A172 (cell line): ENCODE results near the gene RAP1B. TPM values are rescaled to one million over a fixed set of nuclear protein-coding genes. Genes with fewer than 3 reads are reported as not detected.

Source experiments
- DNase-seq: peaks from one replicate; pipeline ENCODE4 v3.0.0-alpha.2; 2015; ENCODE audit warnings: low spot score
- total RNA-seq: library from RNA; depleted of rRNA; stranded (reverse); fragments of >200 nt; shearing (Covaris generic); gene quantifications from 2 replicates; pipeline ENCODE4 v1.2.3, GENCODE V29; 2014; rRNA removed

Gene RAP1B
- total RNA-seq, 1 experiment from 2014 or later = 414 TPM

GRCh38 chr12:68699486-68699885 is 88.8 kb downstream of the RAP1B start:
- DNase-seq = no peak

Other genes starting within 250 kb of the RAP1B start
- 62.9 and 98.5 TPM in 2 replicates for gene NUP107, start 76.1 kb downstream of the RAP1B start, total RNA-seq
- gene SLC35E3, start 135.3 kb downstream of the RAP1B start, total RNA-seq = 1.8 and 2.7 TPM in 2 replicates
- gene MDM2, start 197.3 kb downstream of the RAP1B start, total RNA-seq = 87.2 and 97.5 TPM in 2 replicates